Measurements from ENCODE around the gene HNRNPA1. TPM values are rescaled to one million over a fixed set of nuclear protein-coding genes. Genes with fewer than 3 reads are reported as not detected.

HNRNPA1 gene
- total and polyA plus RNA-seq, 9 of the 15 experiments (the other 6 are each of a cell fraction or from before 2014, with no cell fraction given): 1,166 to 2,703 (median 1,815) TPM

DNA sequence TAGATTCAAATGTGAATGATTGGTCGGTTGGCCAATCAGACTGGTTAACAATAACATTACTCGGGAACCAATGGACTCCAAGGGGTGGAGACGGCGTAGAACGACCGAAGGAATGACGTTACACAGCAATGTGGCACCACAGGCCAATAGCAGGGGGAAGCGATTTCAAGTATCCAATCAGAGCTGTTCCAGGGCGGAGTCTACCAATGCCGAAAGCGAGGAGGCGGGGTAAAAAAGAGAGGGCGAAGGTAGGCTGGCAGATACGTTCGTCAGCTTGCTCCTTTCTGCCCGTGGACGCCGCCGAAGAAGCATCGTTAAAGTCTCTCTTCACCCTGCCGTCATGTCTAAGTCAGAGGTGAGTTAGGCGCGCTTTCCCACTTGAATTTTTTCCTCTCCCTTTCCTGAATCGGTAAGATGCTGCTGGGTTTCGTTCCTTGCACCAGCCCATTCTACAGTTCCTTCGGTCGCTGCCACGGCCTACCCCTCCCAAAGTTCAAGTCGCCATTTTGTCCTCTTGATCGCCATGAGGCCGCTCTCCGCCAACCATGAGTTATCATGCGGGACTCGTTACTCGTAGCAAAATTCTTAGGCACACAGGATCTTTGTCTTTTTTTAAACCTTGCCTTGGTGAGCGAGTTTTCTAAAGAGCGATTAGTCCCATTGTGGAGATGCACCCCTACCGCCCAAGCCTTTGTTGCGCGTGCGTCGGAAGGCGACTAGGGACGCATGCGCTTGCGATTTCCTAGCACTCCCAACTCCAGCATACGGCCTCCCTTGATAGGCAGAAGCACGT lies at the start of gene HNRNPA1 (continued):
- TF ChIP-seq, protein P1, sequence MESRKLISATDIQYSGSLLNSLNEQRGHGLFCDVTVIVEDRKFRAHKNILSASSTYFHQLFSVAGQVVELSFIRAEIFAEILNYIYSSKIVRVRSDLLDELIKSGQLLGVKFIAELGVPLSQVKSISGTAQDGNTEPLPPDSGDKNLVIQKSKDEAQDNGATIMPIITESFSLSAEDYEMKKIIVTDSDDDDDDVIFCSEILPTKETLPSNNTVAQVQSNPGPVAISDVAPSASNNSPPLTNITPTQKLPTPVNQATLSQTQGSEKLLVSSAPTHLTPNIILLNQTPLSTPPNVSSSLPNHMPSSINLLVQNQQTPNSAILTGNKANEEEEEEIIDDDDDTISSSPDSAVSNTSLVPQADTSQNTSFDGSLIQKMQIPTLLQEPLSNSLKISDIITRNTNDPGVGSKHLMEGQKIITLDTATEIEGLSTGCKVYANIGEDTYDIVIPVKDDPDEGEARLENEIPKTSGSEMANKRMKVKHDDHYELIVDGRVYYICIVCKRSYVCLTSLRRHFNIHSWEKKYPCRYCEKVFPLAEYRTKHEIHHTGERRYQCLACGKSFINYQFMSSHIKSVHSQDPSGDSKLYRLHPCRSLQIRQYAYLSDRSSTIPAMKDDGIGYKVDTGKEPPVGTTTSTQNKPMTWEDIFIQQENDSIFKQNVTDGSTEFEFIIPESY (CRISPR knock-in tag; IDR thresholded peaks at IDR 0.05): no peak
- TF ChIP-seq, protein P2, sequence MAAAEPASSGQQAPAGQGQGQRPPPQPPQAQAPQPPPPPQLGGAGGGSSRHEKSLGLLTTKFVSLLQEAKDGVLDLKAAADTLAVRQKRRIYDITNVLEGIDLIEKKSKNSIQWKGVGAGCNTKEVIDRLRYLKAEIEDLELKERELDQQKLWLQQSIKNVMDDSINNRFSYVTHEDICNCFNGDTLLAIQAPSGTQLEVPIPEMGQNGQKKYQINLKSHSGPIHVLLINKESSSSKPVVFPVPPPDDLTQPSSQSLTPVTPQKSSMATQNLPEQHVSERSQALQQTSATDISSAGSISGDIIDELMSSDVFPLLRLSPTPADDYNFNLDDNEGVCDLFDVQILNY (CRISPR knock-in tag; IDR thresholded peaks at IDR 0.05): 0 out of 2 replicates have a peak, but pooled peaks have one; percentile 71
- TF ChIP-seq RBBP5 (IDR thresholded peaks at IDR 0.05; ENCODE audit: borderline replicate concordance, insufficient read depth, low read length, poor library complexity, severe bottlenecking) (peak; percentile 71), BACH1 (tag; IDR thresholded peaks at IDR 0.05) (peak; percentile 54; the same call in 1 of the 2 replicates), GABPB1 (CRISPR knock-in tag; IDR thresholded peaks at IDR 0.05) (peak; percentile 75), ZNF551 (CRISPR knock-in tag; IDR thresholded peaks at IDR 0.05) (no peak), SRSF1 (IDR thresholded peaks at IDR 0.05; ENCODE audit: low read depth, low read length) (no peak), SMC3 (conservative IDR thresholded peaks at IDR 0.05; ENCODE audit: insufficient read depth, low read depth, low read length) (no peak), ZNF695 (CRISPR knock-in tag; IDR thresholded peaks at IDR 0.05) (no peak), MTA3 (IDR thresholded peaks at IDR 0.05; ENCODE audit: borderline replicate concordance) (peak; percentile 98), ZBED1 (IDR thresholded peaks at IDR 0.05) (peak; percentile 88; the same call in 1 of the 2 replicates), MAFK (IDR thresholded peaks at IDR 0.05; ENCODE audit: low read length) (no peak), ELF4 (CRISPR knock-in tag; IDR thresholded peaks at IDR 0.05) (no peak), DACH1 (IDR thresholded peaks at IDR 0.05; ENCODE audit: partially characterized antibody) (no peak), CEBPB (tag; IDR thresholded peaks at IDR 0.05) (no peak), MTF1 (CRISPR knock-in tag; IDR thresholded peaks at IDR 0.05; ENCODE audit: borderline replicate concordance) (no peak), SREBF1 (IDR thresholded peaks at IDR 0.05; ENCODE audit: borderline replicate concordance, low read depth, low read length) (no peak), FOXA3 (CRISPR knock-in tag; conservative IDR thresholded peaks at IDR 0.05 in 1 of 2, IDR thresholded peaks at IDR 0.05 in 1 of 2) (no peak), PHB (CRISPR knock-in tag; IDR thresholded peaks at IDR 0.05) (no peak), POLR2A (conservative IDR thresholded peaks at IDR 0.05) (peak; percentile 100), HNRNPH1 (optimal IDR thresholded peaks at IDR 0.05; ENCODE audit: low read depth, low read length) (no peak)
- TF ChIP-seq, protein P3, sequence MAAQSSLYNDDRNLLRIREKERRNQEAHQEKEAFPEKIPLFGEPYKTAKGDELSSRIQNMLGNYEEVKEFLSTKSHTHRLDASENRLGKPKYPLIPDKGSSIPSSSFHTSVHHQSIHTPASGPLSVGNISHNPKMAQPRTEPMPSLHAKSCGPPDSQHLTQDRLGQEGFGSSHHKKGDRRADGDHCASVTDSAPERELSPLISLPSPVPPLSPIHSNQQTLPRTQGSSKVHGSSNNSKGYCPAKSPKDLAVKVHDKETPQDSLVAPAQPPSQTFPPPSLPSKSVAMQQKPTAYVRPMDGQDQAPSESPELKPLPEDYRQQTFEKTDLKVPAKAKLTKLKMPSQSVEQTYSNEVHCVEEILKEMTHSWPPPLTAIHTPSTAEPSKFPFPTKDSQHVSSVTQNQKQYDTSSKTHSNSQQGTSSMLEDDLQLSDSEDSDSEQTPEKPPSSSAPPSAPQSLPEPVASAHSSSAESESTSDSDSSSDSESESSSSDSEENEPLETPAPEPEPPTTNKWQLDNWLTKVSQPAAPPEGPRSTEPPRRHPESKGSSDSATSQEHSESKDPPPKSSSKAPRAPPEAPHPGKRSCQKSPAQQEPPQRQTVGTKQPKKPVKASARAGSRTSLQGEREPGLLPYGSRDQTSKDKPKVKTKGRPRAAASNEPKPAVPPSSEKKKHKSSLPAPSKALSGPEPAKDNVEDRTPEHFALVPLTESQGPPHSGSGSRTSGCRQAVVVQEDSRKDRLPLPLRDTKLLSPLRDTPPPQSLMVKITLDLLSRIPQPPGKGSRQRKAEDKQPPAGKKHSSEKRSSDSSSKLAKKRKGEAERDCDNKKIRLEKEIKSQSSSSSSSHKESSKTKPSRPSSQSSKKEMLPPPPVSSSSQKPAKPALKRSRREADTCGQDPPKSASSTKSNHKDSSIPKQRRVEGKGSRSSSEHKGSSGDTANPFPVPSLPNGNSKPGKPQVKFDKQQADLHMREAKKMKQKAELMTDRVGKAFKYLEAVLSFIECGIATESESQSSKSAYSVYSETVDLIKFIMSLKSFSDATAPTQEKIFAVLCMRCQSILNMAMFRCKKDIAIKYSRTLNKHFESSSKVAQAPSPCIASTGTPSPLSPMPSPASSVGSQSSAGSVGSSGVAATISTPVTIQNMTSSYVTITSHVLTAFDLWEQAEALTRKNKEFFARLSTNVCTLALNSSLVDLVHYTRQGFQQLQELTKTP (IDR thresholded peaks at IDR 0.05; ENCODE audit: low read depth in 1 of 2, partially characterized antibody in 2 of 2): peak; percentile 75 to 93

All from K562 (cell line).